Peyer's patch (tissue), 4 donors: ENCODE measurements around the gene DMKN. TPM values are rescaled to one million over a fixed set of nuclear protein-coding genes. Genes with fewer than 3 reads are reported as not detected.

Experiments
- DNase-seq, 3 donors: peaks; one replicate each; pipeline ENCODE4 v3.0.0-alpha.2; 2017 to 2019
- H3K27ac ChIP-seq, 4 donors: fragments of 200-600 bp; sonication (generic); one replicate each; pipeline ENCODE4 v1.5.1; 2016 to 2019
- H3K27me3 ChIP-seq, 2 donors: fragments of 200-600 bp; sonication (generic); one replicate each; pipeline ENCODE4 v1.5.1; 2019
- H3K36me3 ChIP-seq, 3 donors: fragments of 200-600 bp; sonication (generic); one replicate each; pipeline ENCODE4 v1.5.1; 2016 to 2019
- H3K4me1 ChIP-seq, 4 donors: fragments of 200-600 bp; sonication (generic); one replicate each; pipeline ENCODE4 v1.5.1; 2016 to 2019
- H3K4me3 ChIP-seq, 4 donors: fragments of 200-600 bp; sonication (generic); 1 replicate in 3 of 4; 2 replicates in 1 of 4; pipeline ENCODE4 v1.5.1; 2016 to 2019; ENCODE audit warnings: mild to moderate bottlenecking in 1 of 4
- H3K9me3 ChIP-seq, 4 donors: fragments of 200-600 bp; sonication (generic); one replicate each; pipeline ENCODE4 v1.5.1; 2016 to 2019; ENCODE audit warnings: mild to moderate bottlenecking in 1 of 4
- CTCF ChIP-seq, 6 experiments: fragments of 450-650 bp in 4 of 6; fragments of 200-600 bp in 2 of 6; sonication (generic) in 1 of 6; IDR thresholded peaks; one replicate each; pipeline ENCODE4 v1.5.1; 2017 to 2019; ENCODE audit warnings: antibody characterized with exemption in 6 of 6, mild to moderate bottlenecking in 3 of 6, moderate library complexity in 1 of 6
- POLR2A ChIP-seq, 2 donors: fragments of 450-650 bp; IDR thresholded peaks; one replicate each; pipeline ENCODE4 v1.5.1; 2017; ENCODE audit warnings: antibody characterized with exemption in 2 of 2, mild to moderate bottlenecking in 2 of 2, moderate library complexity in 2 of 2
- total RNA-seq, 4 donors: library from RNA; depleted of rRNA; stranded (reverse); fragments of >200 nt; gene quantifications; one replicate each; pipeline ENCODE4 v1.1.0, GENCODE V29; 2016

Gene DMKN
- total RNA-seq, 4 donors from 2014 or later, result 1.9 to 29.7 (median 10.7) TPM; not detected in 1

- TF ChIP-seq CTCF (IDR thresholded peaks at IDR 0.05) (no peak), POLR2A (IDR thresholded peaks at IDR 0.05) (no peak)
- Histone ChIP-seq H3K9me3 (no peaks in the 10 kb centered on the region), H3K27ac (peak overlapping the region; percentile 59 to 85 (median 76)), H3K4me1 (peaks cover 0 to 24% (median 9%) of the 10 kb centered on the region in 4 donors), H3K36me3 (peaks cover 0 to 14% (median 0%) of the 10 kb centered on the region in 3 donors), H3K4me3 (peak overlapping the region; percentile 70 to 94 (median 80)), H3K27me3 (no peaks in the 10 kb centered on the region)
- DNase-seq, result peak; percentile 47 to 66 (median 55)
These were observed 32.5 kb upstream of the DMKN start for GRCh38 chr19:35545855-35546381.

- TF ChIP-seq POLR2A (IDR thresholded peaks at IDR 0.05) (peak; percentile 52 to 58), CTCF (IDR thresholded peaks at IDR 0.05) (peak in 1 of 6 experiments; percentile 12)
- DNase-seq, result peak; percentile 90 to 96 (median 94)
- H3K9me3 ChIP-seq, result no peaks in the 10 kb centered on the region
- H3K4me3 ChIP-seq, result peak within 1 kb of the TSS; percentile 70 to 94 (median 80)
- H3K27ac ChIP-seq, result peak within 1 kb of the TSS; percentile 59 to 85 (median 76)
- H3K36me3 ChIP-seq, result peaks cover 0 to 14% (median 0%) of the 10 kb centered on the region in 3 donors
- no peaks in the 10 kb centered on the region for H3K27me3 ChIP-seq
- H3K4me1 ChIP-seq, result peaks cover 0 to 24% (median 9%) of the 10 kb centered on the region in 4 donors
These were observed 31.8 kb upstream of the DMKN start, which contains the start of gene TMEM147 for GRCh38 chr19:35545001-35545854. Gene TMEM147 (plus strand): TSS chr19:35545626. CDS start chr19:35545740, 114 bp downstream.

DNA sequence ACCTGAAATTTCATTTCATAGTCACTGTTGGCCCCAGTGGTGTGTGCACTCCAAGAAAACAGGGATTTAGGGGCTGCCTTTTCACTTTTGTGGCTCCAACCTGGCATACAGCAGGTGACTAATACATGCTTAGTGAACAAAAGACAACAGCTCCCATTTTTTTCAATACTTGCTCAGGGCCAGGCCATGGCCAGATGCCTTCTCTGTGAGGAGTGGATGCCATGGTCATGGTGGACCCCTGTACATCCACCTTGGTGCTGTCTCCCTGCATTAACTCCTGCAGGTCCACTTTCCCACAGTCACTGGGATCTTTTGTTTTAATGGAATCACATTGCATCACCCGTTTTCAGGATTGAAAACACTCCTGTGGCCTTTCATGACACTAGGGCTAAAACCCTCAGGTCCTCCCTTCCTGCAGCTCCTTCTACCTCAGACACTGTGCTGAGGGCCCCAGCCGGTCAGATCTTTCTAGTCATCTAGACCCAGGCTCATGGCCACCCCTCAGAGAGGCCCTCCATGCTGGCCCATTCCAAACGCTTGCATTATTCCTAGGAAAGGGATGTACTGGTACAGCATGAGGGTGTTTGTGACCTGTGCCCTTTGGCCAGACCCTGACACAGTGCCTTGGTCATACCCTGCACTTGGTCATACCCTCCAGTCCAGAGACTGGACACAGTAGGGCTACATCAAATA, 30.8 kb upstream of the DMKN start:
- TF ChIP-seq CTCF (IDR thresholded peaks at IDR 0.05) (no peak), POLR2A (IDR thresholded peaks at IDR 0.05) (no peak)
- H3K4me1 ChIP-seq, result peaks cover 0 to 24% (median 9%) of the 10 kb centered on the region in 4 donors
- H3K36me3 ChIP-seq, result peaks cover 0 to 14% (median 0%) of the 10 kb centered on the region in 3 donors
- DNase-seq, result no peak
- H3K27ac ChIP-seq, result peak overlapping the region in 1 of 4 donors; percentile 77
- H3K9me3 ChIP-seq, result no peaks in the 10 kb centered on the region
- peak overlapping the region in 3 of 4 donors; percentile 70 to 94 (median 79) for H3K4me3 ChIP-seq
- no peaks in the 10 kb centered on the region for H3K27me3 ChIP-seq

GRCh38 chr19:35543280-35544109, 30.0 kb upstream of the DMKN start:
- Histone ChIP-seq H3K27ac (no peak overlapping the region), H3K9me3 (no peaks in the 10 kb centered on the region), H3K36me3 (peaks cover 0 to 14% (median 0%) of the 10 kb centered on the region in 3 donors), H3K4me3 (no peak overlapping the region), H3K27me3 (no peaks in the 10 kb centered on the region), H3K4me1 (peaks cover 0 to 24% (median 9%) of the 10 kb centered on the region in 4 donors)
- DNase-seq, result no peak
- TF ChIP-seq POLR2A (IDR thresholded peaks at IDR 0.05) (no peak), CTCF (IDR thresholded peaks at IDR 0.05) (no peak)

- no peak for TF ChIP-seq POLR2A (IDR thresholded peaks at IDR 0.05)
- no peak for TF ChIP-seq CTCF (IDR thresholded peaks at IDR 0.05)
- DNase-seq, result no peak
These were observed 28.8 kb upstream of the DMKN start for GRCh38 chr19:35542209-35542608.

More at GRCh38 chr19:35542209-35542608, 28.8 kb upstream of the DMKN start:
- H3K36me3 ChIP-seq, result peaks cover 0 to 1% (median 0%) of the 10 kb centered on the region in 3 donors
- H3K9me3 ChIP-seq, result no peaks in the 10 kb centered on the region
- H3K27me3 ChIP-seq, result no peaks in the 10 kb centered on the region
- no peak overlapping the region for H3K4me3 ChIP-seq
- H3K4me1 ChIP-seq, result peaks cover 0 to 22% (median 9%) of the 10 kb centered on the region in 4 donors
- H3K27ac ChIP-seq, result no peak overlapping the region
